ENCODE measurements around the gene MYH9.

DNA sequence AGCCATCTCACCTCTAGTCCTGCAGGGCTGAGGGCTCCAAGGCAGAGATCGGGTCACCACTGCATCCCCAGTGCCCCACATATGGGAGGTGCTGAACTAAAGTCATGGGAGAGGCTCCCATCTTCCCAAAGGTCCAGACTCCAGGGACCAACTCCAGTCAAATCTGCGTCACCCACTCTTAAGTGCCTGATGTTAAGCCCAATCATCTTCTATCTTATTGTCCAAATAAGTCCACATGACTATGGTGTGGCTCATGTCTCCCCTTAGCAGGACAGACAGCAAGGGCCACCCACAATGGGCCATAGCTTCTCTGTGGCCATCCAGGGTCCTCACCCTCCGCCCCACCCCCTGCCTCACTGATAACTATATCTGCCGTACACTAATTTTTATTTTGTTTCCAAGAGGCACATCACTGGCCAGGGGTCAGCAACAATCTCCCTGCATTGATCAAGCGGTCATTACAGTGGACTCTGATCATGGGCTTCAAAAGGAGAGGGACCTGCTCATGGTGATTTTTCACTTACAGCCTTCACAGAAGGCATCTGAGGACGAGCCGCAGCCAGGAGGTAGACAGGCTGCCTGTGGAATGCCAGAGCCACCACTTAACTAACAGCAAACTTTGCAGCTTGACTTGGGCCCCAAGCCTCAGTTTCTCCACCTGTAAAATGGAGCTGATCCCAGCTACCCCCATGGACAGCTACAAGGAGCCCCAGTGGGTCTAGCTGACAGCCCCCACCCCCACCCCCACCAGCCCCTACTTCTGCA lies 23.3 kb downstream of the MYH9 start:
- TF ChIP-seq, protein P1, sequence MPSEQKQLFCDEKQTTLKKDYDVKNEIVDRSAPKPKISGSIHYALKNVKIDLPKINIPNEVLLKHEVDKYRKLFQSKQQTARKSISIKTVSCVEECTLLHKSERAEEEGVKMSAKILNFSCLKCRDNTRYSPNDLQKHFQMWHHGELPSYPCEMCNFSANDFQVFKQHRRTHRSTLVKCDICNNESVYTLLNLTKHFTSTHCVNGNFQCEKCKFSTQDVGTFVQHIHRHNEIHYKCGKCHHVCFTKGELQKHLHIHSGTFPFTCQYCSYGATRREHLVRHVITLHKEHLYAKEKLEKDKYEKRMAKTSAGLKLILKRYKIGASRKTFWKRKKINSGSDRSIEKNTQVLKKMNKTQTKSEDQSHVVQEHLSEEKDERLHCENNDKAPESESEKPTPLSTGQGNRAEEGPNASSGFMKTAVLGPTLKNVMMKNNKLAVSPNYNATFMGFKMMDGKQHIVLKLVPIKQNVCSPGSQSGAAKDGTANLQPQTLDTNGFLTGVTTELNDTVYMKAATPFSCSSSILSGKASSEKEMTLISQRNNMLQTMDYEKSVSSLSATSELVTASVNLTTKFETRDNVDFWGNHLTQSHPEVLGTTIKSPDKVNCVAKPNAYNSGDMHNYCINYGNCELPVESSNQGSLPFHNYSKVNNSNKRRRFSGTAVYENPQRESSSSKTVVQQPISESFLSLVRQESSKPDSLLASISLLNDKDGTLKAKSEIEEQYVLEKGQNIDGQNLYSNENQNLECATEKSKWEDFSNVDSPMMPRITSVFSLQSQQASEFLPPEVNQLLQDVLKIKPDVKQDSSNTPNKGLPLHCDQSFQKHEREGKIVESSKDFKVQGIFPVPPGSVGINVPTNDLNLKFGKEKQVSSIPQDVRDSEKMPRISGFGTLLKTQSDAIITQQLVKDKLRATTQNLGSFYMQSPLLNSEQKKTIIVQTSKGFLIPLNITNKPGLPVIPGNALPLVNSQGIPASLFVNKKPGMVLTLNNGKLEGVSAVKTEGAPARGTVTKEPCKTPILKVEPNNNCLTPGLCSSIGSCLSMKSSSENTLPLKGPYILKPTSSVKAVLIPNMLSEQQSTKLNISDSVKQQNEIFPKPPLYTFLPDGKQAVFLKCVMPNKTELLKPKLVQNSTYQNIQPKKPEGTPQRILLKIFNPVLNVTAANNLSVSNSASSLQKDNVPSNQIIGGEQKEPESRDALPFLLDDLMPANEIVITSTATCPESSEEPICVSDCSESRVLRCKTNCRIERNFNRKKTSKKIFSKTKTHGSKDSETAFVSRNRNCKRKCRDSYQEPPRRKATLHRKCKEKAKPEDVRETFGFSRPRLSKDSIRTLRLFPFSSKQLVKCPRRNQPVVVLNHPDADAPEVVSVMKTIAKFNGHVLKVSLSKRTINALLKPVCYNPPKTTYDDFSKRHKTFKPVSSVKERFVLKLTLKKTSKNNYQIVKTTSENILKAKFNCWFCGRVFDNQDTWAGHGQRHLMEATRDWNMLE (tag by site-specific recombination; conservative IDR thresholded peaks at IDR 0.05; ENCODE audit: low read depth), result no peak
- TF ChIP-seq ZNF23 (tag by site-specific recombination; IDR thresholded peaks at IDR 0.05; ENCODE audit: borderline replicate concordance) (no peak), ZNF777 (tag by site-specific recombination; IDR thresholded peaks at IDR 0.05; ENCODE audit: borderline replicate concordance) (no peak), ZNF24 (tag by site-specific recombination; IDR thresholded peaks at IDR 0.05) (no peak), ZNF239 (tag by site-specific recombination; IDR thresholded peaks at IDR 0.05) (no peak), SETDB1 (IDR thresholded peaks at IDR 0.05; ENCODE audit: insufficient read length, low read length) (no peak), ZNF274 (IDR thresholded peaks at IDR 0.05; ENCODE audit: low read length) (no peak), ZNF274 (tag by site-specific recombination; IDR thresholded peaks at IDR 0.05; ENCODE audit: borderline replicate concordance) (no peak), ZNF549 (tag by site-specific recombination; IDR thresholded peaks at IDR 0.05) (no peak)
- TF ChIP-seq, protein P2, sequence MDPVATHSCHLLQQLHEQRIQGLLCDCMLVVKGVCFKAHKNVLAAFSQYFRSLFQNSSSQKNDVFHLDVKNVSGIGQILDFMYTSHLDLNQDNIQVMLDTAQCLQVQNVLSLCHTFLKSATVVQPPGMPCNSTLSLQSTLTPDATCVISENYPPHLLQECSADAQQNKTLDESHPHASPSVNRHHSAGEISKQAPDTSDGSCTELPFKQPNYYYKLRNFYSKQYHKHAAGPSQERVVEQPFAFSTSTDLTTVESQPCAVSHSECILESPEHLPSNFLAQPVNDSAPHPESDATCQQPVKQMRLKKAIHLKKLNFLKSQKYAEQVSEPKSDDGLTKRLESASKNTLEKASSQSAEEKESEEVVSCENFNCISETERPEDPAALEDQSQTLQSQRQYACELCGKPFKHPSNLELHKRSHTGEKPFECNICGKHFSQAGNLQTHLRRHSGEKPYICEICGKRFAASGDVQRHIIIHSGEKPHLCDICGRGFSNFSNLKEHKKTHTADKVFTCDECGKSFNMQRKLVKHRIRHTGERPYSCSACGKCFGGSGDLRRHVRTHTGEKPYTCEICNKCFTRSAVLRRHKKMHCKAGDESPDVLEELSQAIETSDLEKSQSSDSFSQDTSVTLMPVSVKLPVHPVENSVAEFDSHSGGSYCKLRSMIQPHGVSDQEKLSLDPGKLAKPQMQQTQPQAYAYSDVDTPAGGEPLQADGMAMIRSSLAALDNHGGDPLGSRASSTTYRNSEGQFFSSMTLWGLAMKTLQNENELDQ (tag by site-specific recombination; IDR thresholded peaks at IDR 0.05; ENCODE audit: low read depth), result no peak
- TF ChIP-seq, protein P3, sequence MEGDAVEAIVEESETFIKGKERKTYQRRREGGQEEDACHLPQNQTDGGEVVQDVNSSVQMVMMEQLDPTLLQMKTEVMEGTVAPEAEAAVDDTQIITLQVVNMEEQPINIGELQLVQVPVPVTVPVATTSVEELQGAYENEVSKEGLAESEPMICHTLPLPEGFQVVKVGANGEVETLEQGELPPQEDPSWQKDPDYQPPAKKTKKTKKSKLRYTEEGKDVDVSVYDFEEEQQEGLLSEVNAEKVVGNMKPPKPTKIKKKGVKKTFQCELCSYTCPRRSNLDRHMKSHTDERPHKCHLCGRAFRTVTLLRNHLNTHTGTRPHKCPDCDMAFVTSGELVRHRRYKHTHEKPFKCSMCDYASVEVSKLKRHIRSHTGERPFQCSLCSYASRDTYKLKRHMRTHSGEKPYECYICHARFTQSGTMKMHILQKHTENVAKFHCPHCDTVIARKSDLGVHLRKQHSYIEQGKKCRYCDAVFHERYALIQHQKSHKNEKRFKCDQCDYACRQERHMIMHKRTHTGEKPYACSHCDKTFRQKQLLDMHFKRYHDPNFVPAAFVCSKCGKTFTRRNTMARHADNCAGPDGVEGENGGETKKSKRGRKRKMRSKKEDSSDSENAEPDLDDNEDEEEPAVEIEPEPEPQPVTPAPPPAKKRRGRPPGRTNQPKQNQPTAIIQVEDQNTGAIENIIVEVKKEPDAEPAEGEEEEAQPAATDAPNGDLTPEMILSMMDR (tag by site-specific recombination; IDR thresholded peaks at IDR 0.05), result no peak
- TF ChIP-seq, protein P4, sequence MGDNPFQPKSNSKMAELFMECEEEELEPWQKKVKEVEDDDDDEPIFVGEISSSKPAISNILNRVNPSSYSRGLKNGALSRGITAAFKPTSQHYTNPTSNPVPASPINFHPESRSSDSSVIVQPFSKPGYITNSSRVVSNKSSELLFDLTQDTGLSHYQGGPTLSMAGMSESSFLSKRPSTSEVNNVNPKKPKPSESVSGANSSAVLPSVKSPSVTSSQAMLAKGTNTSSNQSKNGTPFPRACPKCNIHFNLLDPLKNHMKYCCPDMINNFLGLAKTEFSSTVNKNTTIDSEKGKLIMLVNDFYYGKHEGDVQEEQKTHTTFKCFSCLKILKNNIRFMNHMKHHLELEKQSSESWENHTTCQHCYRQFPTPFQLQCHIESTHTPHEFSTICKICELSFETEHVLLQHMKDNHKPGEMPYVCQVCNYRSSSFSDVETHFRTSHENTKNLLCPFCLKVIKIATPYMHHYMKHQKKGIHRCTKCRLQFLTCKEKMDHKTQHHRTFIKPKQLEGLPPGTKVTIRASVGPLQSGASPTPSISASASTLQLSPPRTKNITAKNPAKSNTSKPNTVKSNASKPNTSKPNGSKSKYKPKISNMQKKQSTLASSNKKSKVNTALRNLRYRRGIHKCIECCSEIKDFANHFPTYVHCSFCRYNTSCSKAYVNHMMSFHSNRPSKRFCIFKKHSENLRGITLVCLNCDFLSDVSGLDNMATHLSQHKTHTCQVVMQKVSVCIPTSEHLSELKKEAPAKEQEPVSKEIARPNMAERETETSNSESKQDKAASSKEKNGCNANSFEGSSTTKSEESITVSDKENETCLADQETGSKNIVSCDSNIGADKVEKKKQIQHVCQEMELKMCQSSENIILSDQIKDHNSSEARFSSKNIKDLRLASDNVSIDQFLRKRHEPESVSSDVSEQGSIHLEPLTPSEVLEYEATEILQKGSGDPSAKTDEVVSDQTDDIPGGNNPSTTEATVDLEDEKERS (tag by site-specific recombination; IDR thresholded peaks at IDR 0.05), result no peak
- TF ChIP-seq, protein P5, sequence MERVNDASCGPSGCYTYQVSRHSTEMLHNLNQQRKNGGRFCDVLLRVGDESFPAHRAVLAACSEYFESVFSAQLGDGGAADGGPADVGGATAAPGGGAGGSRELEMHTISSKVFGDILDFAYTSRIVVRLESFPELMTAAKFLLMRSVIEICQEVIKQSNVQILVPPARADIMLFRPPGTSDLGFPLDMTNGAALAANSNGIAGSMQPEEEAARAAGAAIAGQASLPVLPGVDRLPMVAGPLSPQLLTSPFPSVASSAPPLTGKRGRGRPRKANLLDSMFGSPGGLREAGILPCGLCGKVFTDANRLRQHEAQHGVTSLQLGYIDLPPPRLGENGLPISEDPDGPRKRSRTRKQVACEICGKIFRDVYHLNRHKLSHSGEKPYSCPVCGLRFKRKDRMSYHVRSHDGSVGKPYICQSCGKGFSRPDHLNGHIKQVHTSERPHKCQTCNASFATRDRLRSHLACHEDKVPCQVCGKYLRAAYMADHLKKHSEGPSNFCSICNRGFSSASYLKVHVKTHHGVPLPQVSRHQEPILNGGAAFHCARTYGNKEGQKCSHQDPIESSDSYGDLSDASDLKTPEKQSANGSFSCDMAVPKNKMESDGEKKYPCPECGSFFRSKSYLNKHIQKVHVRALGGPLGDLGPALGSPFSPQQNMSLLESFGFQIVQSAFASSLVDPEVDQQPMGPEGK (tag by site-specific recombination; IDR thresholded peaks at IDR 0.05), result no peak
- TF ChIP-seq, protein P6, sequence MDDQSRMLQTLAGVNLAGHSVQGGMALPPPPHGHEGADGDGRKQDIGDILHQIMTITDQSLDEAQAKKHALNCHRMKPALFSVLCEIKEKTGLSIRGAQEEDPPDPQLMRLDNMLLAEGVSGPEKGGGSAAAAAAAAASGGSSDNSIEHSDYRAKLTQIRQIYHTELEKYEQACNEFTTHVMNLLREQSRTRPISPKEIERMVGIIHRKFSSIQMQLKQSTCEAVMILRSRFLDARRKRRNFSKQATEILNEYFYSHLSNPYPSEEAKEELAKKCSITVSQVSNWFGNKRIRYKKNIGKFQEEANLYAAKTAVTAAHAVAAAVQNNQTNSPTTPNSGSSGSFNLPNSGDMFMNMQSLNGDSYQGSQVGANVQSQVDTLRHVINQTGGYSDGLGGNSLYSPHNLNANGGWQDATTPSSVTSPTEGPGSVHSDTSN (CRISPR knock-in tag; IDR thresholded peaks at IDR 0.05), result no peak
- TF ChIP-seq, protein P7, sequence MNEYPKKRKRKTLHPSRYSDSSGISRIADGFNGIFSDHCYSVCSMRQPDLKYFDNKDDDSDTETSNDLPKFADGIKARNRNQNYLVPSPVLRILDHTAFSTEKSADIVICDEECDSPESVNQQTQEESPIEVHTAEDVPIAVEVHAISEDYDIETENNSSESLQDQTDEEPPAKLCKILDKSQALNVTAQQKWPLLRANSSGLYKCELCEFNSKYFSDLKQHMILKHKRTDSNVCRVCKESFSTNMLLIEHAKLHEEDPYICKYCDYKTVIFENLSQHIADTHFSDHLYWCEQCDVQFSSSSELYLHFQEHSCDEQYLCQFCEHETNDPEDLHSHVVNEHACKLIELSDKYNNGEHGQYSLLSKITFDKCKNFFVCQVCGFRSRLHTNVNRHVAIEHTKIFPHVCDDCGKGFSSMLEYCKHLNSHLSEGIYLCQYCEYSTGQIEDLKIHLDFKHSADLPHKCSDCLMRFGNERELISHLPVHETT (tag by site-specific recombination; IDR thresholded peaks at IDR 0.05), result no peak

Data from HEK293 (cell line).